ENCODE data around the gene FAM240A.

DNA sequence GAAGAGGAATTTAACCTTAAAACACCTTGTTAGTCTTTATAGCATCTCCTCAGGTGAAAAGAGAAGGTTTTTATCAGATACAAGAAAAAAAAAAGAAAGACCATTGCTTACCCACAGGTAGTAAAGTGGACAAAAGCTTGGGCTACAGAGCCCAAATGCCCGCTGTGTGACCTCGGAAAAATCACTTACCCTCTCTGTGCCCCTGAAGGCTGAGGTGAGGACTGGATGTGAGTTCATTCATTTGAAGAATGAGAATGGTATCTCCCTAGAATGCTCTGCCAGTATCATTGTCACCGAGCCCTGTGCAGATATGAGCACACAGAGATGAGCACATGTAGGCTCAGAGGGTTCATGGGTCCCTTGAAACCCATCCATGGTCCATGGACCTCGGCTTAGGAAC lies 17.6 kb upstream of the FAM240A start:
- TF ChIP-seq, protein P1, sequence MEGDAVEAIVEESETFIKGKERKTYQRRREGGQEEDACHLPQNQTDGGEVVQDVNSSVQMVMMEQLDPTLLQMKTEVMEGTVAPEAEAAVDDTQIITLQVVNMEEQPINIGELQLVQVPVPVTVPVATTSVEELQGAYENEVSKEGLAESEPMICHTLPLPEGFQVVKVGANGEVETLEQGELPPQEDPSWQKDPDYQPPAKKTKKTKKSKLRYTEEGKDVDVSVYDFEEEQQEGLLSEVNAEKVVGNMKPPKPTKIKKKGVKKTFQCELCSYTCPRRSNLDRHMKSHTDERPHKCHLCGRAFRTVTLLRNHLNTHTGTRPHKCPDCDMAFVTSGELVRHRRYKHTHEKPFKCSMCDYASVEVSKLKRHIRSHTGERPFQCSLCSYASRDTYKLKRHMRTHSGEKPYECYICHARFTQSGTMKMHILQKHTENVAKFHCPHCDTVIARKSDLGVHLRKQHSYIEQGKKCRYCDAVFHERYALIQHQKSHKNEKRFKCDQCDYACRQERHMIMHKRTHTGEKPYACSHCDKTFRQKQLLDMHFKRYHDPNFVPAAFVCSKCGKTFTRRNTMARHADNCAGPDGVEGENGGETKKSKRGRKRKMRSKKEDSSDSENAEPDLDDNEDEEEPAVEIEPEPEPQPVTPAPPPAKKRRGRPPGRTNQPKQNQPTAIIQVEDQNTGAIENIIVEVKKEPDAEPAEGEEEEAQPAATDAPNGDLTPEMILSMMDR (IDR thresholded peaks at IDR 0.05), result no peak
- TF ChIP-seq POLR2A (IDR thresholded peaks at IDR 0.05) (no peak), EP300 (IDR thresholded peaks at IDR 0.05) (no peak)

All from tibial nerve (tissue), 4 donors.